HG03342 (cell line): ENCODE measurements around the gene NRG3.

Experiments used
- ATAC-seq: cut with Tn5 transposase; IDR thresholded peaks from one replicate; pipeline ENCODE4 v1.9.1; 2021; ENCODE audit warnings: mild to moderate bottlenecking, moderate library complexity; ENCODE audit not compliant: unreplicated experiment

NRG3 gene

DNA sequence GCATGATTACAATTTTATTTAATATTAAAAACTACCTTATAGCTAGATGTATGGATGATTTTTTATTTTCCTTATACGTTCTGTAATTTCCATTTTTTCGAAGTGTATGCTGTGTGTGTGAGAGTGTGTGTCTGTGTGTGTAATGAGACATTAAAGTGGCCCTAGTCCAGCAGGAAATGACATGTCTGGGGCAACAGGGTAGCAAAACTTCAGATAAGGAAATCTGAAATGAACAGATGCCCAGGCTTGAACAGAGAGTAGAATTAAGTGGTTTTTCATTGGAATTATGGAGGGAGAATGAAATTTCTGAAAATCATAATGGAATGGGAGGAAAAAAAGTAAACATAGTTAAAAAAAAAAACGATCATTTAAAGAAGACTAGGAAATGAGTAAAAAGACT is 200.6 kb downstream of the NRG3 start:
- no peak for ATAC-seq

DNA sequence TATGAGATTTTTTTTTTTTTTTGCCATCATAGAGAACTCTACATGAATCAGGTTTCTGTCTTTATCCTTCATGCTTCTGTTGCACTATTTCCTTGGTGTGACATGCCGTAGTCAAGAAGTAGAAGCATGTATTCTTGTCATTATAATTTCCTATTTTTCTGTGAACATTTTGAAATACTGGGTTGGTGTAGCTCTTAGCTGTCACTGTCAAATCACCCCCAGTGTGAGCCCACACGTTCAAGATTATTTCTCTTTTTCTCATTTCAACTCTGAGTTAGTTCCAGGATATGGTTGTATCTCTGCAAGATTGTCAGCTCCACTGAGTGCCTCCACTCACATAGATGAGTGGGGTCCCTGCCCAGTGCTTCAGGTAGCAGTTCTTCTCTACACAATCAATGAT is 209.5 kb downstream of the NRG3 start:
- ATAC-seq: no peak

DNA sequence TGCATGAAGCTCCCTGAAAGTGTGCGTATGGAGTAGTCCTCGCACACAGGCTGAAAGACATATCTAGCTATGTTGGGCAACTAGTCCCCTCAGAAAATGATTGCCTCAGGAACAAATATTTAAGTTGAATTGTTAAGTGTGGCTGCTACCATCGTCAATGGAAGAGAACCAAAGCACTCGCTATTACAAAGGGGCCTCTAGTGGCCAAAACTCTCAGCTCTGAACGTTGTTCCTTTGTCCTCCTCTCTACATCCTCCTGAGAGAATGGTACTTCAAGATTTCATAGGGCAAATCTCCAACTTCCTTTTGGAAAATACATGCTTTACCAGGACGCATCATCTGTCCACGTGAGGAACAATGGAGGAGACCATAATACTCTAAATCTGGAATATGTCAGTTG is 209.9 kb downstream of the NRG3 start:
- ATAC-seq: no peak

DNA sequence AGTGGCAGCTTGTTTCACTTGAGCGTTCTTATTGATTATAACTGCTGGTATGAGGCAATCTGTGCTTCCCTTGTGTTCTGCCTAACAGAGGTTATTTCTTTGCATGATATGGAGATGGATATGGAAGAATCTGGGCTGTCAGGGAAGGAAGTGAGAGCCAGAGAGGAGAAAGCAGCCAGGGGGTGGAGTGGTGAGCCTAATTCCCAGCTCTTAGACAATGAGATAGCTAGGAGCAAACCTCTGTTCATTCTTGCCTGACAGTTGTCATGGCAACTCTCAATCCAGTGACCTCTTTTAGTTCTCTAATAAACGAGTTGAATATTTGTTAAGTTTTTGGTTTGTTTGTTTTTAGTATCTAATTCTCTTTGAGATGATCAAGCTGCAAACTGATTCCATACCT is 214.3 kb downstream of the NRG3 start:
- ATAC-seq: no peak

DNA sequence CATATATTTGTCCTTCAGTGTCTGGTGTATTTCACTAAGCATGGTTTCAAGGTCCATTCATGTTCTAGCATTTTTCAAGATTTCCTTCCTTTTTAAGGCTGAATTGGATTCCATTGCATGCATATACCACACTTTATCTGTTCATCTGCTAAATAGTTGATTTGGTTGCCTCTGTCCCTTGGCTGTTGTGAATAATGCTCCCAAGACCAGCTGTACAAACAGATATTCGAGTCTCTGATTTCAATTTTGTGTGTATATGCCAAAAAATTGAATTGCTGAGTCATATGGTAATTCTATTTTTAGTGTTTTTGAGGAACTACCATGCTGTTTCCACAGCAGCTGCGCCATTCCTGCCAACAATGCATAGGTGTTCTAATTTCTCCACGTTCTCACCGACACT is 216.4 kb downstream of the NRG3 start:
- ATAC-seq: no peak

DNA sequence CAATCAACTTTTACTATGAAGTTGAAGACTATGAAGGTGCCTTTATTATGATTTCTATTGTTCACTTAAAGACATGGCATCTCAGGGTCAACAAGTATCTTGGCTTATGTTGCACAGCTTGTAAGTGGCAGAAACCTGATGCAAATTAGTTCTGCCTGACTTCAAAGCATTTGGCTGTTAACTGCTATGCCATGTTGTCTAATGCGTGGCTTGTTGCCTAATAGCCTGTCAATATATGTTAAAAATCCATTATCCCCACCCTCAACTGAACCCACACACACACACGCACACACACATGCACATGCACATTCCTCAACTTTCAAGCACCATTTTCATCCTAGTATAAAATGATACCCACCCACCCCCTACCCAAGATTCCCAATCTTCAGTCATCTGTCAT is 217.1 kb downstream of the NRG3 start:
- ATAC-seq: no peak

DNA sequence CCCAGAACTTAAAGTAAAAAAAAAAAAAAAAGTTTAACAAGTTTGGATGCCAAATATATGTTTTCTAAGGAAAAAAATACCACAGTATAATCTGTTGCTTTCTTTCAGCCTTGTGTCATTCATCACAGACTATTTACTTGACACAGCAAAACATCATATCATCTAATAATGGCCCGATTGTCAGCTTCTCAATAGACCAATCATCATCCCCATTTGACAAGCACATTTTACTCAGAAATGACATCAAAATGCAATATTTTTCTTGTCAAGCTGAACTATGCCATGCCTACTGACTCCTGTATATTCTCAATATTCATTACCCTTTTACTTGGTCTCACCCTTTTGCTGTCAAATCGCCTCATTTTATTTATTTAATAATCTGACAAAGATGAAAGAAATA is 249.7 kb downstream of the NRG3 start:
- no peak for ATAC-seq

DNA sequence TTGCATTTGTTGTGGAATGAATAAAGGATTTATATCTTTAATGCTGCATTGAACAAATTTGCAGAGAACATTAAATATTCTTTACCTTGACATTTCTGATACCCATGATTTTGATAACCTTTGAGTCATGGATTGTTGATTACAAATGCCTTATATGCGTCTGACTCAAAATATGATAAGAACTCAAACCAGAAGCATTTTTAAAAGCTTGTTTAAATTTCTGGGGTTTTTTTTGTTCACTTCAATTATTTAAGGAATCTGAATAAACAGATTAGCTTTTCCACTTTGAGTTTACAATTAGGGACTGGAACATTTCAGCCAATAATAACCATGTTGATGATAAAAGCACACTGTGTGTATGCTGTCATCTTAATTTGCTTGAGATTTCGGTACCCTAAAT is 253.5 kb downstream of the NRG3 start:
- no peak for ATAC-seq

DNA sequence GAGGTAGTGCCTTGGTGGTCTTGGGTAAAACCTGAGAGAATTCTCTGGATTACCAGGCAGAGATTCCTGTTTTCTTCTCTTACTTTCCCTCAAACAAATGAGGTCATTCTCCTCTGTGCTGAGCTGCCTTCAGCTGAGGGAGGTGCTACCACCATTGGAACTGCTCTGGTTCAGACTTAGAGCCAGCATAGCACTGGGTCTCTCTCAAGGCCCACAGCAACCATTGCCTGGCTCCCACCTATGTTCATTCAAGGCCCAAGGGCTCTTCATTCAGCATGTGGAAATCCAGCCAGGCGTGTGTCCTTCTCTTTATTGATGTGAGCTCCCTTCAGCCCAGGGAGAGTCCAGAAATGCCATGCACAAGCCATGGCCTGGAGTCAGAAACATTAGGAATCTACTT is 261.1 kb downstream of the NRG3 start:
- ATAC-seq: no peak

DNA sequence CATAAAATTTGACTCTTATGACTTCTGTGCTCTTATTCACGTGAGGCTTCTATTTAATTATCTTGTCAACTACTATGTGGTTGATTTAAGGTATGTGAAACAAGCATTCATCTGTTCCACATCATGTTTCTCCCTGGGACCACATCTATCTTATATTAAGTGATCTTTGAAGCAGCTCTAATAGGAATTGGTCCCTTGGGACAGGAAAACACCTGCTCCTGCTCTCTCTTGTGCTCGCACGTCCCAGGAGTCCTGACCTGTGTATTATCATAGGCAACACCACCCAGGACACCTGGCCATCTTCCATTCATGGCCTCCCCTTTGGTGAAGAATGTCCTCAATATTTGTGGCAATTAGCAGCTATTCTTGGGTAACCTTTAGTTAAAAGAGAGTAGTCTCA is 269.2 kb downstream of the NRG3 start:
- ATAC-seq: no peak

DNA sequence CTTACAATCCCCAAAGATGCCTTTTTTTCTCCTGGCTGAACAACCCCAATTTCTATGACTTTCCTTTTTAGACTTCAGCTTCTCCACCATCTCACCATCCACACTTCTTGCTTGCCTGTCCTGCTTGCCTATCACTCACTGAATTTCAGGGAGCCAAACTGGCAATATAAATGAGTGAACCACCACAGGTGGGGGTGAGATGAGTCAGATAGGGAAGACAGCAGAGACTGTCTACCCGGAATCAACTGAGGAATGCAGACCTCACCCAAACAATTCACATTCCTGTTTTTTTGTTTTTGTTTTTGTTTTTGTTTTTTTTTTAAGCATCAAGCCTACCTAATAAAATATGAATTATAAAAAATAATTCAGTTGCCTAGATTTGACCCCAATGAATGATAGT is 273.8 kb downstream of the NRG3 start:
- ATAC-seq: no peak

DNA sequence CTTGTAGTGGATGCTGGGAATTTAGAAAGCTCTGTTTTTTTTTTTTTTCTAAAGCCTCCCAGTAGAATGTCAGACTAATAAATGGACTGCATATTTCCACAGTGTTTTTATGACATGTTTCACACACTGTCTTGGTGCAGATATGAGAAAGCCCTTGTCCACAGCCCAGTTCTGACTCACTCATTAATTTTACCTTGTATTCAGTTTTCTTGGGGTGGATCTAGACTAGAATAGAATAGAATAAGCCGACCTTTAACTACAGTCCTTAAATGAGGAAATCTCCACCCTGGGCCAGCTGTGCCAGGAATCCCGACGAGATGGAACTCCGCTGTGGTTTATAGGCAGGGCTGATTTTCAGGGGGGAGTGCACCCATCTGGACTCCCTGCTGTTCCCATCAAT is 274.7 kb downstream of the NRG3 start:
- no peak for ATAC-seq

DNA sequence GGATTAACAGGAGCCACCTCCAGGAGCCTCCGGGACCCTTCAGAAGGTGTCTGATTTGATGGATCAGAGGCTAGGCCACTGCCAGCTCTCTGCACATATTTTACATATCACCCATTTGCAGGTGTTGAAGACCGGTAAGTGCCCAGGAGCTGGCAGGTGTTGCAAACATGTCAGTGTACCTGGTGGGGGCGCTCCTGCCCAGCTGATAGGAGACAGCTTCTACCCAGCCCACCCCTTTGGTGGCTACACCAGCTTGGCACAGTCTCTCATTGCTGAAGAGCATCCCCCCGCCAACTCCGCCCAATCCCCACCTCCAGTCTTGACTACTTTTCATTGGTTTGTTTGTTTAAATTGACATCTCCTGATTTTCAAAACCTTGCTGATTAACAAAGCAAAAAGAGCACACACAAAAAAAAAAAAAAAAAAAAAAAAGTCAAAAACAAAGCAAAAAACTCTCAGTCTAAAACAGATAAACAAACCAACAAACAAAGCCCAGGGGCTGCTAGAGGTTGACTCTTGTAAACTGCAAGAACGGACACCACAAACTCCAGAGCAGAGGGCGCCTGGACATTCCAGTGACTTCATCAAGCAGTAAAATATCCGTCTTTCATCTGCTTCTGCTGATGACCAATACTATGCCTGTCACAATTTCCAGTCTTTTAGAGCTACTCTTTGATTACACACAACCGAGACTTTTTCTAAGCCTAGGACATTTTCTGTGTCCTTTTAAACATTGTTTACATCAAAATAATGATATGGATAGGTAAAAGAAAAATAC is 275.3 kb downstream of the NRG3 start:
- ATAC-seq: no peak

DNA sequence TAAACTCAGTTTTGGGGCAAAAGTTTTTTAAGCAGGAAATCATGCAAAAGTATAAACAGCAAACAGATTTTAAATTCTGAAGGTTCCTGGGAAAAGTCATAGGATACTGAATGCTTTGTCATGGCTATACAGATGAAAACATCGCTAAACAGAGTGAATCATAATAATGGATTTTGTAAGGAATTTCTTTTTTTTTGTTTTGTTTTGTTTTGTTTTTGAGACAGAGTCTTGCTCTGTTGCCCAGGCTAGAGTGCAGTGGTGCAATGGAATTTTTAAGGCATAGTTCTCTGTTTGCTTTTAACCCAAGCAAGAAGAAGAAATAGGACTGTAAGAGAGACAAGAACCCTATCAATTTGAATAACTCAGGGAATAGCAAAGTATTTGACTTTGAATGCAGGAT is 285.3 kb downstream of the NRG3 start:
- no peak for ATAC-seq

DNA sequence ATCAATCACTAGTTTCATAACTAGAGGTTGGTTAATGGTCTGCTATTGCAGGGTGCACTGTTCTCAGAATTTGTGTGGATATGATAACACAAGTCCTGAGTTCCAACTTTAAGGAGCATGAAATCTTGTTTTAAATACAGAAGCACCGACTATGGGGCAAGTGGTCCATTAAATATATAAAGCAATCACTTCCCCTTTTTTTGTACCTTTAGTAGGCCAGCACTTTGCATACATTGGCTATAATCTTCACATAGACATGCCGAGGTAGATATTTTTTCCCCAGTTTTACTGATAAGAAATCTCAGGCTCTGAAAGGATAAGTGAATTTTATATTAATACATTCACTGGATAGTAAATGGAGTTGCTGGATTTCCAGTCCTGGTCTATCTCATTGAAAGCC is 286.3 kb downstream of the NRG3 start:
- ATAC-seq: no peak

DNA sequence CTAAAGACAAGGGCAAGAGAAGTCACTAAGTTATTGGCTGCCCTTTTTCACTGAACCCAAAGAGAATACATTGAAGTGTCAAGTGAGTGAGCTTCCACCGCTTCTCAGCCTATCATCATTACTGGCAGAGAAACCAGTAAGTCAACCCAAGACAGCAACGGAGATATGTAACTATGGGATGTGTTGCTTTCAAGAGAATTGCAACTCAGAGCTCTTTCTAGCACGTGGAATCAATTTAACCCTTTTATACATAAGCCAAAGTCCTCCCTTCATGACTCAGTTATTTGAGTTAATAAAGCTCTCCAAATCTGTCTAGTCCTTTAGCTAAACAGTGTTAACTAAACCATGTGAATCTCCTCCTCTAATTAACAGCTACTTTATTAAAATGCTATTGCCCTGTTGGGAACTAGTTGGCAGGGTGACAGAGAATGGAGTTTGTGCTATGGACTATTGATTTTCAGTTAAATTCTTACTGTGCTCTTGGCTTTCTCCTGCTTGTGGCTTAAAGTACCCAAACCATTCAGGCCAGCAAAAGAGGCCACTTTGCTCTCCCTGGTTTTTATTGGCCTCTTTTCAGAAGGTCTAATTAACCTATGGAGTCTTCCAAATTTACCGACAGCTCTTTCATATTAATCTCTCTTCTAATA is 287.7 kb downstream of the NRG3 start:
- ATAC-seq: no peak

DNA sequence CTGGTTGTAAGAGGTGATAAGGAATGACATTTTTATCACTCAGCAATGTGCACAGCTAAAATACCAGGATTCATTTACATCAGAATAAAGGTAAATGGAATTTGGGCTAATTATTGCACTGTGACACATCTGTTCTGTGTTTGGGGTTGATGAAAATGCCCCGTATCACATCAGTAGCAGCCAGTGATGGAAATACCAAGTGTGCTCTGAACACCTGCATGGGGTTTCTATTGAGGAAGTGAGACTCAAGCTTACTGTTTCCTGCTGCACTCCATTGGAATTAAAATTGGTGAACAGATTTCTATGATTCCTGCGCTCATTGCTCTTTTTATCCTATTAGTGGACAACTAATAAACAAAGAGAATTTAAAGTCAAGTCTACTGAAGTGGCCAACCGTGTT is 296.9 kb downstream of the NRG3 start:
- no peak for ATAC-seq

DNA sequence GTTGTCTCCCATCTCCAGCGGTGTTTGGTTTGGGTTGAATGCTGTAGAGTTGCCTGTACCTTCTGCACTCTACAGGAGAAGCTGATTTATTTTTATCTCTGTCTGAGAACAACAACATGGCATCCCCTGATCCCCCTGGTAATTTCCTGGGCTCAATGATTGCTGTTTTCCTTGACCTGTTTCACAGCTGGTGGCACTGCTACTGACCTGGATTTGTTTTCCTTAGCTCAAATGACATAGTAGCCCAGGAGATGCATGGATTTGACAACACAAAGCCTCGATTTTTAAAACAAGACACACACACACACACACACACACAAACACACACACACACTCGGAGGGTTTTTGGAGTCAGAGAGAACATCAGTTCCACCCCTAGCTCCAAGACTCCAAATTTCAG is 301.6 kb downstream of the NRG3 start:
- no peak for ATAC-seq

DNA sequence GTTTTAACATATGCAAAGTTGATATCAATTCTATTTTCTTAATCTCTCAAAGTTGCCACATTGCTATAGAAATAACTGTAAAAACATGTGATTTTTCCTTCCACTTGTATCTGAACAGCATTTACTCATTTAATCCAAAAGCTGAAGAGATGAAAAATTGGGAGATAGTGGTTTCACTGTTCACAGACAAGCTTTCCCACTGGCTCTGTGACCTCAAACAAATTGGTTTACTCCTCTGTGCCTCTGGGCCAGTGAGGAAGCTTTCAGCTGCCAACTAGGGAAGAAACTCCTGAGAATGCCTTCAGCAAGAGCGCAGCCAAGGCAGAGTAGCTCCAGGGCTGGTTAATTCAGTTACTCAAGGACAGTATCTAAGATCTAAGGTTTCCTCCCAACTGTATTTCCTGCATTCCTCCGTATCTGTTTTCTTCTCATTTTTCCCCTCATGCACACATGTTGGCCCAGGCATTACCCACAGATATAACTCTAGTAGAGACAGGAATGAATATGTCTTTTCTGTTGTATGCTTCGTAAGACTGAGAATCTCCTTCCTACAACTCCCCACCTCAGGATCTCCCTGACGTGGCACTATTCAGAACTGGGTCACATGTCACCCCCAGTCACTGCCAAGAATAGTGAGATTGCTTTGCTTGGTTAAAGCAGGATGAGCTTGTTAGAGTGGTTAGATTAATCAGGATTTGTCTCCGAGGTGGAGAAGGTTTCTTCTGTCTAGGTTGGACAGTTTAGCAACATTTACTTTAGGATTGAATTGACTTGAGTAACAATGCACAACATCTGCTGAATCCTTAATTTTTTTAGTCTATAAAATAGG is 315.7 kb downstream of the NRG3 start:
- ATAC-seq: no peak

DNA sequence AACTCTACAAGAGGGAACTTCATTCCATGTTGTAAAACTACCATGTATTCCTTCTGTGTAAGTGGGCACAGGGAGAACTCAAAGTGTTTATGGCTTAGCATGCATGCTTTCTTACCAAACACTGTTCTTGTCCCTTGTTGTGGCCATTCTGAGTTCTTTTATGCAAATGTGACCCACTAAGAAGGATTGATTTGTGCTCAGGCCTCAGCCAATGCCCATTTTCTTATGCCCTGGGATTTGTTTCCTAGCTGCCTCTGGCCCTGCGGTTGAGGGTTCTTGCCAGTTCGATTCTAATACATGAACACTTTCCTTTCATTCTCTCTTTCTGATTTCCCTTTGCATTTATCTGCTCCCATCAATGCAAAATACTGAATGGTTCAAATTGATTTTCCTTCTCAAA is 316.7 kb downstream of the NRG3 start:
- no peak for ATAC-seq

DNA sequence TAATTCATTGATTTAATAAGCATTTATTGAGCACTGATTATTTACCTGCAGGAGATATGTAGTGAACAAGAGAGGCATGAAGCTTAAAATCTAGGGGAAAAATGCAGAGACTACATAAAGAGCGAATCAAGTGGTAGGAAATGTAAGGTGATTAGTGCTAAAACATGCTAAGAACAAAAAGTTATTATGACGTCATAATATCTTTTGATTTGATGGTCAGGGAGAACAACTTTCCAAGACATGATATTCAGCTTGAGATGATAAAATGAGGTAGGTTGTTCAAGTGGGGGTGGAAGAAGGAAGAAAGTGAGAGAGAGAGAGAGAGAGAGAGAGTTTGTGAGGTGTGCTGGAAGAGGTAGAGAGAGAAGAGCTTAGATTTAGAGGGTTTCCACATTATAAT is 317.7 kb downstream of the NRG3 start:
- no peak for ATAC-seq

DNA sequence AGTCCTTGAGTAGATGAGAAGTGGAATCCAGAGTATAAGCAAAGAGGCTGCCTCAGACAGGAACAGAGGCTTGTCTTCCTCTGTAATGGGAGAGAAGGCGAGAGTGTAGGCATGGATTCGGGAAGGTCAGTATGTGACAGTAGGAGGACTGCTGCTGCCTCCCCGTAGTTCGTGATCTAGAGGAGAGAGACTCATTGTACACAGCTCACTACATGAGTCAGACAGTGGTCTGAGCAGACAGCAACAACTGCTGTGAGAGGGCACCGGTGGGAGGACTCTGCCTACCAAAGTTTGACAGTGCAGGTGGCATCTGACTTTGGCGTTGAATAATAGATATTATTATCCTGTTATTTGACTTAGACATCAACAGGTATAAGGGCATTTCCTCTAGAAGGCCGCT is 319.4 kb downstream of the NRG3 start:
- ATAC-seq: no peak
